ENCODE data around the gene PEAR1. TPM values are rescaled to one million over a fixed set of nuclear protein-coding genes. Genes with fewer than 3 reads are reported as not detected.

The PEAR1 gene
- total RNA-seq, 1 experiment from 2014 or later: 0.39 TPM

DNA sequence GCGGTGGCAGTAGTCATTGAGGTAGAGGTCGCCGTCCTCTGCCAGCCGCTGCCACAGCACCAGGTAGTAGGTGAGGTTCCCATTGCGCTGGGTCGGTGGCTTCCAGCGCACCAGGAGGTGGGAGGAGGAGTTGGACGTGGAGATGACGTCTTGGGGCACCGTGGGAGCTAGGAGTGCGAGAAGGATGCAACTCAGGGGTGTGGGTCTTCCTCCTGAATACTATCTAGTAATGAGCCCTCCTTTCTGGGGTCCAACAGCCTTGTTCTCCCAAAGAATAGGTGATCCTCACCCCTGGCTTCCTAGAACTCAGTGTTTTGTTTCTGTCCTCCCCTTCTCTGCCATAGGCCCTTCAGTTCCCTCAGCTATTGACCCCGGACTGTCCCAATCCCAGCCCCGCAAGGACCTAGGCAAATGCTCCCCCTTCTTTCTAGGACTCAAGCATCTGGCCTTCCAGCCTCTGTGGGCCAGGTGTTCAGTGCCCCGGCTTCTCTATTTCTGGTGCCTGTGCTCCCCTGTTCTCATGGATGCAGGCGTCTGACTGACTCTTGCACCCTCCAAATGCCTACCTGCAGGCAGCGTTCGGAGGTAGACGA is 47.5 kb upstream of the PEAR1 start:
- Histone ChIP-seq H2BK20ac (ENCODE audit: low read depth, low read length, poor library complexity, severe bottlenecking) (no peak overlapping the region), H3K4ac (ENCODE audit: low read depth, low read length) (no peak overlapping the region), H2BK120ac (ENCODE audit: low read depth, low read length, poor library complexity, severe bottlenecking) (no peak overlapping the region), H3K9ac (ENCODE audit: extremely low read depth, insufficient read length, low read length) (no peak overlapping the region), H2AK5ac (ENCODE audit: insufficient read length, low read length) (no peak overlapping the region), H3K14ac (ENCODE audit: insufficient read depth, low read length) (no peak overlapping the region), H4K20me1 (ENCODE audit: control insufficient read depth, insufficient read depth, insufficient read length) (no peaks in the 10 kb centered on the region), H3K79me1 (ENCODE audit: insufficient read depth, low read depth, low read length, poor library complexity, severe bottlenecking) (no peaks in the 10 kb centered on the region), H2BK5ac (ENCODE audit: insufficient read length, low read length) (no peak overlapping the region), H4K5ac (ENCODE audit: insufficient read length, low read depth, low read length) (no peak overlapping the region), H3T11ph (ENCODE audit: low read length) (no peak overlapping the region), H3K4me1 (ENCODE audit: insufficient read depth, low read length) (no peaks in the 10 kb centered on the region), H3K27ac (ENCODE audit: insufficient read length, low read depth, low read length) (no peak overlapping the region), H3K56ac (ENCODE audit: insufficient read length, low read depth, low read length) (no peak overlapping the region), H3K79me2 (ENCODE audit: insufficient read depth, low read length) (no peaks in the 10 kb centered on the region), H4K91ac (ENCODE audit: insufficient read length, low read depth, low read length) (no peak overlapping the region), H2AFZ (ENCODE audit: low read length) (no peak overlapping the region), H3K27me3 (ENCODE audit: insufficient read depth, low read length) (peaks cover 71% of the 10 kb centered on the region), H3K23me2 (ENCODE audit: insufficient read length, low read depth, low read length, poor library complexity, severe bottlenecking) (peaks cover 14% of the 10 kb centered on the region), H2BK12ac (ENCODE audit: insufficient read length, low read depth, low read length) (no peak overlapping the region), H2BK15ac (ENCODE audit: low read depth, low read length) (no peak overlapping the region), H4K8ac (replicated peaks; ENCODE audit: insufficient read length, low read depth, low read length) (no peak overlapping the region), H3K4me2 (ENCODE audit: insufficient read depth, insufficient read length, low read length) (peak overlapping the region; percentile 50), H3K18ac (ENCODE audit: insufficient read length, low read depth, low read length) (no peak overlapping the region), H3K23ac (ENCODE audit: insufficient read length, low read depth, low read length) (no peak overlapping the region), H3K9me3 (ENCODE audit: control insufficient read depth, low read depth, low read length) (no peaks in the 10 kb centered on the region)
- WGBS (ENCODE audit: extremely low coverage, insufficient read length, low lambda C conversion rate): no CpG with 5 or more reads among the region's 18 CpGs
- peaks cover 15 to 35% of the 10 kb centered on the region in 2 experiments for H3K4me1 Mint-ChIP-seq
- no peak overlapping the region for H3K27ac Mint-ChIP-seq
- no peak for DNase-seq
- TF ChIP-seq, protein P1, sequence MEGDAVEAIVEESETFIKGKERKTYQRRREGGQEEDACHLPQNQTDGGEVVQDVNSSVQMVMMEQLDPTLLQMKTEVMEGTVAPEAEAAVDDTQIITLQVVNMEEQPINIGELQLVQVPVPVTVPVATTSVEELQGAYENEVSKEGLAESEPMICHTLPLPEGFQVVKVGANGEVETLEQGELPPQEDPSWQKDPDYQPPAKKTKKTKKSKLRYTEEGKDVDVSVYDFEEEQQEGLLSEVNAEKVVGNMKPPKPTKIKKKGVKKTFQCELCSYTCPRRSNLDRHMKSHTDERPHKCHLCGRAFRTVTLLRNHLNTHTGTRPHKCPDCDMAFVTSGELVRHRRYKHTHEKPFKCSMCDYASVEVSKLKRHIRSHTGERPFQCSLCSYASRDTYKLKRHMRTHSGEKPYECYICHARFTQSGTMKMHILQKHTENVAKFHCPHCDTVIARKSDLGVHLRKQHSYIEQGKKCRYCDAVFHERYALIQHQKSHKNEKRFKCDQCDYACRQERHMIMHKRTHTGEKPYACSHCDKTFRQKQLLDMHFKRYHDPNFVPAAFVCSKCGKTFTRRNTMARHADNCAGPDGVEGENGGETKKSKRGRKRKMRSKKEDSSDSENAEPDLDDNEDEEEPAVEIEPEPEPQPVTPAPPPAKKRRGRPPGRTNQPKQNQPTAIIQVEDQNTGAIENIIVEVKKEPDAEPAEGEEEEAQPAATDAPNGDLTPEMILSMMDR (conservative IDR thresholded peaks at IDR 0.05): no peak
- H3K36me3 Mint-ChIP-seq (ENCODE audit: insufficient read depth in 1 of 3, low read depth in 3 of 3): no peaks in the 10 kb centered on the region
- peaks cover 100% of the 10 kb centered on the region for H3K27me3 Mint-ChIP-seq (ENCODE audit: low read depth)
- H3K9me3 Mint-ChIP-seq: no peaks in the 10 kb centered on the region; a peak in 1 of 5 replicates
- H3K4me3 Mint-ChIP-seq: peak overlapping the region in 1 of 2 experiments; percentile 70; a peak in 3 of 5 replicates
